ENCODE results near the gene TMEM135.
"Not testable (repeated sequence)": the region's sequence is repeated elsewhere in the genome, so short reads cannot be mapped to it uniquely, and the experiment has no call there.

The TMEM135 gene

DNA sequence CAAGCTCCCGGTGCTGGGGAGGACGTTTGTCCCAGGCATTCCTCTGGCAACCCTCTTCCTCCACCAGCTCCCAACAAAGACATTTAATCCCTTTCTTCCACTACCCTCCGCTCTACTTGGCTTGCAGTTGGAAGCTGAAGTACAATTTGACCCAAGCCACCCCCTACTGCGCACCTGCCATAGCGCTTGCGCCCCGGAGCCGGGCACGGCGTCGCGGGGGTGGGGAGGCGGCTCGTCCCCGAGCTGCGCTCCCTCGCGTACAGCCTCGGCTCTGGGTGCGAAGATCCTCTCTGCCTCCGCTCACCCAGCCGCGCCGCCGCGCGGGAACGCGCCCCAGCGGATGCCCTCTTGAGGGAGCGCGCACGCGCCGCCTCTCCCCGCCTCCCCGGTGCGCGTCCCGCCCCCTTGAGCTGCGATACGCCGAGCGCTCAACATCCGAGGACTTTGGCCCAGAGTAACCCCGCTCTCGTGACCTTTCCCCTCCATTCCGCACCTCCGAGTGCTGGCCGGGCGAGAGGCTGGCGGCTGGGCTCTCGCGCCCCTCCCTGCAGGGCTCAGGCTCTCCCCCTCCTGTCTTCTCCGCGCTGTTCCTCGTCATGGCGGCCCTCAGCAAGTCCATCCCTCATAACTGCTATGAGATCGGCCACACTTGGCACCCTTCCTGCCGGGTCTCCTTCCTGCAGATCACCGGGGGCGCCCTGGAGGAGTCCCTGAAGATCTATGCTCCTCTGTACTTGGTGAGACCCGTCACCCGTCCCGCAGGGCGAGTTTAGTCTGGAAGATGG lies at the start of gene TMEM135:
TSS of gene TMEM135 (plus strand) at position 485 of the 785 bp plus-strand sequence. CDS start at position 597, 112 bp downstream.
- peak; percentile 59 for DNase-seq

DNA sequence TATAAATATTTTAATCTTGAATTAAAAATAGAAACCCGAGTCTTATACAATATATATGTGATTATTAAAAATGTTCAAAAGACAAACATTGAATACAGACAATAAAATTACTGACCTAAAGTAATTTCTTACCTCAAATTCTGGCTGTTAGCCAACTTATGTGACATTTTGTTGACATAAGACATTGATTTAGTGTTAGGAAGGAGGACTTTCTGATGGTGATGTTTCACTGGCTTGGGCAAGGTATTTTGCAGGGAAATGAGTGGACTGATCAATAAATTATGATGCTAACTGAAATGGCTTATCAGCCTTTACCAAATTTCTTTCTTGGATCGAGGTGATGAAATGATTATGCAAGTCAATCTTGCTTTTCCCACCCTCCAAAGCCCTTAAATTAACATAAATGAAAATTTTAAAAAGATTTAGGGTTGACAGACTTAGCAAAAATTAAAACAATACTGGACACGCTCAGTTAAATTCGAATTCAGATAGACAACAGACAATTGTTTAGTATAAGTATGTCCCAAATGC lies 49.3 kb upstream of the TMEM135 start:
- DNase-seq, result no peak

DNA sequence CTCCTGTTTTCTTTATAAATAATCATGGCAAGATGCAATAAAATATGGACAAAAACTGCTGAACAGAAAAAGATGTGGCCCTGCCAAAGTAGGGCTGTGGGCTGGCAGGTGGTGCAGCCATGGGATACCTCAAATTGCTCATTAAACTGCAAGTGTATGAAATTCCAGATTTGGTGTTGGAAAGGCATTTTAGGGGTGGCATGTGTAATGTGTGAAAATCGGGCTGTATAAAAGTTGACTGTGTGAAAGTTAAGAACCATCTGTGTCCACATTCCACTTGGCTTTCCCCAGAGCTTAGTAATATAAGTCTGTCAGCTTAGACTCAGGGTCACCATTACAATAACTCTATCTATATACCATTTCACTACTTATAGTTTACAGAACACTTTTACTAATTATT lies 47.7 kb upstream of the TMEM135 start:
- no peak for DNase-seq

DNA sequence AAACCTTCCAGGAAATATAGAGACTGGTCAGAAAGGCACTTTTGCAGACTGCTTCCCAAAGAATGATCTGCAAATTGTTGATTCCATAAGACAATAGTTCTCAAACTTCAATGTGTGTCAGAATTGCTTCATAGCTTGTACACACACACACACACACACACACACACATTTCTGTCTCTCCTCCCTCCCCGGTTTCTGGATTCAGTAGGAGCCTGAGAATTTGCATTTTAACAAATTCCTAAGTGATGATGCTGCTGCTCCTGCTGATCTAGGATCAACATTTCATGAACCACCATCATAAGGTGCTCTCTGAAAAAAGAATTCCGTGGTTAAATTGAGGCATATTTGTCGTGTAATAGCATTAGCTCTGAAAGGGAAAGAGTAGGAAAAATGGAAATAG lies 47.2 kb upstream of the TMEM135 start:
- DNase-seq, result no peak

DNA sequence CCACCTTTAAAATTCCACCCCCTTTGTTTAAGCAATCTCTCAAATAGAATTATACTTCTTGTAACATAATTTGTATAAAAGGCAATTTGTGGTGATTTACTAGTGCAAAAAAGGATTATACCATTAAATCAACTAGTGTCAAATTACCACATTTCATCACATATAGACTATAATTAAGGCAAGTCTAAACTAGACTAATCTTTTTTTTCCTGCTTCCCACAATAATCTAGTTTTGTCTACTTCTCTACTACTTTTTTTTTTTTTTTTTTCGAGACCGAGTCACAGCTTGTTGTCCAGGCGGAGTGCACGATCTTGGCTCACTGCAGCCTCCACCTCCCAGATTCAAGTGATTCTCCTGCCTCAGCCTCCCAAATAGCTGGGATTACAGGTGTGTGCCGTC lies 46.4 kb upstream of the TMEM135 start:
- no peak for DNase-seq

DNA sequence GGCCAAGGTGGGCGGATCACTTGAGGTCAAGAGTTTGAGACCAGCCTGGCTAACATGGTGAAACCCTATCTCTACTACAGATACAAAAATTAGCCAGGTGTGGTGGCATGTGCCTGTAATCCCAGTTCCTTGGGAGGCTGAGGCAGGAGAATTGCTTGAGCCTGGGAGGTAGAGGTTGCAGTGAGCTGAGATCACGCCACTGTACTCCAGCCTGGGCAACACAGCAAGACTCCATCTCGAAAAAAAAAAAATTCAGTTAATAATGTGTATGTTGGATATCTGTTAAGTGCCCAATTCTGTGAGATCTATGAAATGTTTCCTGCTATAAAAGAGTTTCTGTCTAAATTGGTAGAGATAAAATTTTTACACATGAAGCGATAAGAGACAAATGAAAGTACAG lies 45.4 kb upstream of the TMEM135 start:
- not testable (repeated sequence) for DNase-seq

DNA sequence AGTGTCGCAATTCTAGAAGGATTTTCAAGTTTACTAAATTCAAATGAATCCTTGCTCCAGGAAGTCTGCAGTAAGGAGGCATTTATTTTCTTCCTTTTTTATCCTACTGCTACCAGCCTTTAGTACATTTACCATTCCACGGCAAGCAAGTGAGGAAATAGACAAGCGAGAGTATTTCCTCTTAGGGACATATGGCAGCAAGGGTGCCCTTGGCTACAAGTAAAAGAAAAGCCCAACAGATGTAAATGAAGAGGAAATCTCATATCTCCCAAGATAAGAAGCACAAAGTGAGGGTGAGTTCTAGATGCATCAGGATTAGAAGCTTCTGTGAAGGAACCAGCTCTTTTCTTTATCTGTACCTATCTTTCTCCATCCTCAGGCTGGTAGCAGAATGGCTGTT lies 44.7 kb upstream of the TMEM135 start:
- DNase-seq, result no peak

DNA sequence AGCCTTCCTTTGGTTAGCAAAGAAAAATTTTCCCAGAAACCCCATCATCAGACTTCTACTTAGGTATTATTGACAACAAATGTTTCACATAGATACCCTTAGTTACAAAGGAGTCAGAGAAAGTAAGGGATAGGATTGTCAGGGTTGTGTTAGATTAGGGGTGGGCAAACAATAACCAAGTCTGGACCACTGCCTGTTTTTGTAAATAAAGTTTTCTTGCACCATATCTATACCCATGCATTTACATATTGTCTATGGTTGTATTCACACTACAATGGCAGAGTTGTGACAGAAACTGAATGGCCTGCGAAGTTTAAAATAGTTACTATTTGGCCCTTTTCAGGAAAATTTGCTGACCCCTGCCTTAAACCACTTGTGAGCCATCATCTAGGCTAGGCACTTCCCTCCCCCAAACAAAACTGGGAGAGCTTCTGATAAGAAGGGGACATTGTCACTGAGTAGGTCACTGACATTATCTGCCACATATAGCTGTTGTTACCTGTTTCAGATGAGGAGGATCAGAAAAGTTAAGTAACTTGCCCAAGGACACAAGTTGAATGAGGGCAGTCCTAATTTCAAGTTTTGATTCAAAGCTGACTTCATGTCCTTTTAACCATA lies 40.7 kb upstream of the TMEM135 start:
- no peak for DNase-seq

DNA sequence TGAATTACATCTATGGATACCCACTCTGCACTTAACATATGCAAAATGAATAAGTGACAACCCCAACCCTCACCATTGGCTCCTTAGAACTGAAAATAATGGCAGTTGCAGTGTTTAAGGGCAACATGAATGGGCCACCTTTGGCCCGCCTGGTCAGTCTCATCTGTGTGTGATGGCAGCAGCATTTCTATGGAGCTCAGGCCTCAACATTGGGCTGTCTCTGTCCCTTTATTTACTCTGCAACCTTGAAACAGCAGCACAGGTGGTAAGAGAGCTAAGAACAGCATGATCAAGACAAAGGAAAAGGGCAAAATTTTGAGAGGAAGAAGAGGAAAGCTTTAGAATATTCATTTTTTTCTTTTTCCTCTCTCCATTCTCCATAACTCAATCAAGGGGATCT lies 38.3 kb upstream of the TMEM135 start:
- no peak for DNase-seq

DNA sequence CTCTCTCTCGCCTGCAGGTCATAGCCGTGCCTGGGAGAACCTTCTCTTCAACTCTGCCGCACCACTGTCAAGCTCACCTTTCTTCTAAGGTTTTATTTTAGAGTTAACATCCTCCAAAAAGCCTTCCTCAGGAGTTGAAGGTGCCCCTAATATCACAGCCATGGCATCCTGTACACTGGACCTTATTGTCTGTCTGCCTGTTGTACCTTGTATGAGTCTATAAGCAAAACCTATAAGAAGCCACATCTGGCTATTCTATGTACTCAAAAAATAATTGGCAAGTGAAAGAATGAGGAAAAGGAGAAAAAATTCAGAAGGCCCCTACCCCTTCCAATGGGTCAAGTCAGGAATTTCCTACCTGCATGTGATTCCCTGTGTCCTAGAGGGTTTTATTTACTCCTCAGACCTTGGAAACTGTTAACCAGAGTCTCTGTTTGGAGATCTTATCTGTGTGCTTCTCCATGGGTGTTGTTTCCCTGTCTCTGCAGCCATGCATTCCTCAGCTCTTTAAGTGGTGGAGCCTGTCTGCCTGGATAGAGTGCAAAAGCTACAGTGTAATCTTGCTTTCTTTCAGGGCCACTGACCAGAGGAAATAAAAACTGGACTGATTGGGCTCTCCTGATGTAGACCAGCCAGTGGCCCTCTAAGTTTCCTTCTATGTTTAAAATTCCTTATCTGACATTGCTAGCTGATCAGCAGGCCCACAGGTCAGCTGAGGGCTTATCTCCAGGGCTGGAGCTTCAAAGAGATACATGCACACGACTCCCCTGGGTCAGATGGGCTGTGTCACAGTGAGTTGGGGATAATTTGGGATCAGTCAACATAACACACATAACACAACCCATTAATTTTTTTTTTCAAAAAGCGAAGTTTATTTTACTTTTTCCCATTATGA lies 37.6 kb upstream of the TMEM135 start:
- no peak for DNase-seq

DNA sequence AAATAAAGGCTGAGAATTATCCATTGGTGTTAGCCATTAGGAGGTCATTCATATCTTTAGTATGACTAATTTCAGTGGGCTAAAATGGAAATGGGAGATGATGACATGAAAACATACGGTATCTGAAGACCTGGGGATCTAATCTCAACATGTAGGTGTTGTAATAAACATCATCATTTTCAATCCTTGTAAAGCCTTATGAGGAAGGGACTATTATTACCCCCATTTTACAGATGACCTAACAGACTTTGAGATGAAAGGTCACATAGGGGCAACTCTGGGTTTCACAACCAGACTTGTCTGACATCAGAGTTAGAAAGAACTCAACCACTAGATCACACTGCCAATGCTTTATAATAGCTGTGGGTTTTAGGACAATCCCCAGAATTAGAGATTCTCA lies 34.8 kb upstream of the TMEM135 start:
- no peak for DNase-seq

DNA sequence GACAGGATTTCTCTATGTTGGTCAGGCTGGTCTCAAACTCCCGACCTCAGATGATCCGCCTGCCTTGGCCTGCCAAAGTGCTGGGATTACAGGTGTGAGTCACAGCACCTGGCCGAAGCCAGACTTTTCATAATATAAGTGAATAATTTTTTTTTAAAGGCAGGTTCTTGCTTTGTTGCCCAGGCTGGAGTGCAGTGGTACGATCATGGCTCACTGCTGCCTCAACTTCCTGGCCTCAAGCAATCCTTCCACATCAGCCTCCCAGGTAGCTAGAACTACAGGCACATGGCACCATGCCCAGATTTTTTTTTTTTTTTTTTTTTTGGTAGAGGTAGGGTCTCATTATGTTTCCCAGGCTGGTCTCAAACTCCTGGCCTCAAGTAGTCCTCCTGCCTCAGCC lies 33.5 kb upstream of the TMEM135 start:
- not testable (repeated sequence) for DNase-seq

DNA sequence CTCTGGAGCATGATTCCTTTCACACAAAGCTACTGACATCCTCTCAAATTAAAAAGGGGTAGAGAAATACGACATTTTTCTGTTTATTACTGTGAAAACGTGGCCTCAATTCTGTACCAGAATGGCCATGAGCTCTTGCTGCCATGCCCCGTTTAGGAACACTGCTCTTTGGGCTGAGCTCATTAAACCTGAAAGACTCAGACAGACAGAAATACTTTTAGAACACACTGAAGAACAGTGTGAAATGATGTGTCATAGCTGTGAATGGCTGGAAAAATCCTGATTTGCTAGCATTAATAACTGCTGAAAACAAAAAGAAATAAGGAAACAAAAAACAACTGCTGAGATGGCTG lies 32.2 kb upstream of the TMEM135 start:
- no peak for DNase-seq

DNA sequence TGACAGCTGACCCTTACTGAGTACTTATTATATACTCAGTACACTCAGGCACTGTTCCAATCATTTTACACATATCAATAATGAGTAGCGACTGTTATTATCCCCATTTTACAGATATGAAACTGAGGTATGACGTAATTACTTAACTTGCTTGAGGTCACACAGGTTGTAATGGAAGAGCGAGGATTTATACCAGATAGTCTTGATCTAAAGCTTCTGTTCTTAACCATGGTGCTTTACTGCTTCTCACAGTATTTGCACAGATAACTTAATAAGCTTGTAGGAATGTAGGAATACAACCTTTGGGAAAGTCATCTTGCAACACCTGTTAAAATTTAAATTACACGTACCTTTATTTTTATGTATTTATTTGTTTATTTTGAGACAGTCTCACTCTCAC lies 31.7 kb upstream of the TMEM135 start:
- no peak for DNase-seq

DNA sequence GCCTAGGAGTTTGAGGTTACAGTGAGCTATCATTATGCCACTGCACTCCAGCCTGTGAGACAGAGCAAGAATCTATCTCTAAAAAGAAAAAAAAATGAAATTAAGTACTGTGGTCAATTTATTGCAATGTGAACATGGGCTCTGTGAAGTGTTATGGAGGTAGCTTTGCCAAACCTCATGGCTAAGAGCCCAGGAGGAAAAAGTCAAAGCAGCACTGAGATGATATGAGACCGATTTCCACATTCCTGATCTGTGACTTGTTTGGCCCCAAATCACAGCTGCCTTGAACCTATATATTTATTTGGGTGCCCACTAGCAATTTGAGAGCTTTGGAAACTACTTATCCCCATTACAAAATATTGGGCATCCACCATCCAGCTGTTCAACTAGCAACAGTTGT lies 29.8 kb upstream of the TMEM135 start:
- DNase-seq, result no peak

DNA sequence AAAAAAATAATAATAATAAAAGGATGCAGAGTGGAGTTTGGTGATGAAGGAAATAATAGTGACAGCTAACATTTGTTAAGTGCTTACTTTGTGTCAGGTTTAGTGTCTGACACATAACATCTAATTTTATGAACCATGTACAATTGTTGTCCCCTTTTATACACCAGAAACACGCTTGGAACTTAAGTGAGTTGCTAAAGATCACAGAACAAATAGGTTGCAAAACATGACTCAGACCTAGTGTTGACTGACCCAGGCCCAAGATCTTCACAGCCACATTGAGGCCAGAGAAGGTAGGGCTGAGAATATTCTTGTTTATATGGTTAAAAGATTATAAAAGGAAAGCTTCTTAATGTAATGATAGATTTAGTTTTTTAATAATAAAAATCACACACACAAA lies 25.6 kb upstream of the TMEM135 start:
- DNase-seq, result no peak

DNA sequence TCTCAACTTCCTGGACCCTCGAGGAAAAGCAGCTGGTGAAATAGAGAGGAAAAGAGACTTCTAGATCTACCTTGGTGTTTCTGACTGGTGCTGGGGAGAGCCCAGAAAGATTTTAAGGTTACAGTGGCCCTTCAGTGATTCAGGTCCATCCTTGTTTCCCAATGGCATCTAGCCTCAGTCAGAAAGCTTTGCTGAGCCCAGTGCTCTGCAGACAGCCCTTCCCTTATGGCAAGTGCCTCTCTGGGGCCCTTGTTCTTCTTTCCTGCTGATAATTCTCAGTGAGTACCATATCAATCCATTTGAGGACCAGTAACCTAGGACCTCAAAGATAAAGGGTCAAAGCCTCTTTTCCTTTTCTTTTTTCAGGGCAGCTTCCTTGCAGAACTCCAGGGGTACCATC lies 25.1 kb upstream of the TMEM135 start:
- no peak for DNase-seq

DNA sequence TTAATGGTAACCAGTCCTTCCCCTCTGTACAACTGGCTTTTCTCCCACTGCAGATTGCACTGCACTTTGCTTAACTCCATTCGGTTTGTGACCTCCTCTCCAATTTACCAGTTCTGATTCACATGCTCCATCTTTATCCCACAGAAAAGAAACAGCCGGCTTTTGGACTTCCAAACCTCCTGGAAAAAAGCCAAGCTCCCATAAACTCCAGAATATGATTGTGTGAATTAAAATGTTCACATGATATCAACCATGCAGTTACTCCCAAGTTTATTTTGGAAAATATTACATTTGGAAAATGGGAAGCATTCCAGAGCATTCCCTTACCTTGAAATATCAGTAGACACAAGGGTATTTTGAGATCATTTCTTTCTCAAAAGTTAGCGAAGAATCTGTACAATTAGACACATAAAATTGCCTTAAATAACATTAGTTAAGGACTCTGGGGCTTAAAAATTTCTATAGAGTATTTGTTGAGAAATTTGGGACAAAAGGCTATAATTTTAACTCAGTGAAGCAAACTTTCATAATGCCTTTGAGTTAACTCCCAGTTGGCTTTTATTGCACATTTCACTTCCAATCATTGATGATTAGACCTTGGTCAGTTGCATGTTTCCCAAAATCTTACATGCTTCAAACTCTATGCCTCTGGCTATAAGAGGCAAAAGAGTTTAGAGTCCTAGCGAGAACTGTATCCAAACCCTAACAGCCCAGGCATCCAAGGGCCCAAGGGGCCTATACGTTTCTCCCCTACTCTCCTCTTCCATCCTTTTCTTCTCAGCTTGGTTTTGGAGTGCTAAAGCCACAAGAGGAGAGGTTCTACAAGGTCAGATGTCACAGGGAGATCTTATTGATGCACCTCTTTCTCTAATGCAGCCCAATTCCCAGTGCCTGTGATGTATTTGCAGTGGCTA lies 23.6 kb upstream of the TMEM135 start:
- no peak for DNase-seq

DNA sequence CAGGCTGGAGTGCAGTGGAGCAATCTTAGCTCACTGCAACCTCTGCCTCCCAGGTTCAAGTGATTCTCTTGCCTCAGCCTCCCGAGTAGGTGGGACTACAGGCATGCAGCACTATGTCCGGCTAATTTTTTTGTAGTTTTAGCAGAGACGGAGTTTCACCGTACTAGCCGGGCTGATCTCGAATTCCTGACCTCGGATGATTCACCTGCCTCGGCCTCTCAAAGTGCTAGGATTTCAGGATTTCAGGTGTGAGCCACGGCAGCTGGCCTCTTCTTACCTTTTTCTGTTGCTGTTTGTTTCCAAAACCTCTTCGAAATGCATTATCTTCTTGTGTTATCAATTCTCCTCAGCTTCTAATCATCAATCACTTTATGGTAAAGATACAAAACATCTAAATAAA lies 22.1 kb upstream of the TMEM135 start:
- no peak for DNase-seq

DNA sequence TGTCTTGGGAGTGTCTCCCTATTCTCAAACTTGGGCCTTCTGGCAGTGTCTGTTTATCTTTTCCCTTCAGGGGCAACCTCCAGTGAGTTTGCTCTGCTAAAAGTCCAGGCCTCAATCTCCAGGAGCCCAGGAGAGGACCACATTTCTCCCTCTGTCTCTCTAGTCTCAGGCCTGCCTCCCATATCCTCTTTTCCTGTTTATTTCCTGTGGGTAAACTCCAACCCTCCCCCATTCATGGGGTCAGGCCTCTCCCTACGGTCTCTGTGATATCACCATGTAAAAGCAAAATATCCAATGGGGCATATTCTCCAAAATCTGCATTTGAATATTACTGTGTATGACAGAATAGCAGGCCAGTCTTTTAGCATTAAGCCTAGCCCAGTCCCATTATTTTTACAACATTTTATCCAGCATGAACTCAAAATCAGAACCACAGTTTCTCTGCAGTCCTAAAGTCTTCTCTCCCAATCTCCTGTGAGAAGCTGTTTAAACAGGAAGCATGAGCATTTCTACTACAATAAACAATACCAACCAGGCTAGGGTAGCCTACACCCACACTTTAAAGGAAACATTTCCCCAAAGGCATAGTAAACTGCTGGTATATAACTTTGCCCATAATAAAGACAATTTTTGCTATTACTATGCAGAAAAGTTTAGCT lies 18.0 kb upstream of the TMEM135 start:
- DNase-seq, result no peak

DNA sequence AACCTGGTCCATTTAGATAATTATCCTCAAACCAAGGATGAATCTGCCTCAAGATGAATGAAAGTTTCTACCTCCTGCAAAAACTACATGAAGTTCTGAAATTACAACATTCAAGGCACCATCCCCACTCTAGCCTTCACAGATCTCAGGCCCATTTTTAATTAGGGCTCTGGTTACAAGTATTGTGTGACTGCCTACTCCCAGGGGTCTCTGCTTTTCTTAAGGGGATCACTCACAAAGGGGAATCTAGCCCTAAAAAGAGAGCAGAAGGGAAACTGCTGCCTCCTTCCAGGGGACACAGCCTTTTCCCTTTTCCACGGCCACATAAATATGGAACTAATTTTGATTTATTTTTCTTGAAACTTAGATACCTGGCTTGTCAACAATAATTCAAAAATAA lies 17.4 kb upstream of the TMEM135 start:
- DNase-seq, result no peak
